MCF 10A (cell line): ENCODE data around the gene BEST1. TPM values are rescaled to one million over a fixed set of nuclear protein-coding genes. Genes with fewer than 3 reads are reported as not detected.

Source experiments
- BruUV-seq: library from RNA; stranded (reverse); fragments of 400-500 nt; replicated peaks from 2 replicates; lab custom pipeline; 2021; lab: Mats Ljungman, UMichigan
- CTCF ChIA-PET: fragments of 300-600 bp; sonication (Branson Sonifier 250); formaldehyde crosslinking; extraction: SDS; loops from one replicate; lab custom pipeline; 2021; ENCODE audit warnings: antibody characterized with exemption, inconsistent platforms; lab: Yijun Ruan, JAX
- POLR2A ChIA-PET: fragments of 300-600, 350-650 bp; sonication (Branson Sonifier 250); formaldehyde crosslinking; extraction: SDS; loops from one replicate; lab custom pipeline; 2020; ENCODE audit warnings: antibody characterized with exemption, inconsistent platforms; lab: Yijun Ruan, JAX
- DNase-seq: peaks from one replicate; pipeline ENCODE4 v3.0.0-alpha.2; 2018; ENCODE audit not compliant: unreplicated experiment
- H3K27ac Mint-ChIP-seq: one replicate; pipeline ENCODE4 v1.8.0; 2022; ENCODE audit warnings: mild to moderate bottlenecking, low read depth, mixed read lengths; ENCODE audit not compliant: unreplicated experiment
- H3K27me3 Mint-ChIP-seq: one replicate; pipeline ENCODE4 v1.8.0; 2022; ENCODE audit warnings: mixed read lengths; ENCODE audit not compliant: insufficient read depth, unreplicated experiment
- H3K36me3 Mint-ChIP-seq: one replicate; pipeline ENCODE4 v1.8.0; 2022; ENCODE audit warnings: mild to moderate bottlenecking, moderate library complexity, mixed read lengths; ENCODE audit not compliant: insufficient read depth, unreplicated experiment
- H3K4me1 Mint-ChIP-seq: one replicate; pipeline ENCODE4 v1.8.0; 2022; ENCODE audit warnings: mixed read lengths; ENCODE audit not compliant: insufficient read depth, unreplicated experiment
- H3K4me3 Mint-ChIP-seq: one replicate; pipeline ENCODE4 v1.8.0; 2022; ENCODE audit warnings: mild to moderate bottlenecking, moderate library complexity, mixed read lengths; ENCODE audit not compliant: unreplicated experiment
- H3K9me3 Mint-ChIP-seq: one replicate; pipeline ENCODE4 v1.8.0; 2022; ENCODE audit warnings: mixed read lengths; ENCODE audit not compliant: unreplicated experiment
- CTCF ChIP-seq: fragments of 200-600 bp; IDR thresholded peaks from one replicate; pipeline ENCODE4 v1.8.0; 2022; ENCODE audit warnings: antibody characterized with exemption, mild to moderate bottlenecking; ENCODE audit not compliant: unreplicated experiment
- intact Hi-C: fragments of 100-400 bp; cut with micrococcal nuclease; formaldehyde crosslinking; loops from 2 replicates; pipeline ENCODE4 v1.14.1; 2022
- total RNA-seq: library from RNA; stranded (reverse); gene quantifications from 2 replicates; pipeline ENCODE4 v1.2.3, GENCODE V29; 2022

The BEST1 gene
- total RNA-seq, 1 experiment from 2014 or later = 2.5 TPM

- TSS peak; percentile 18 for BruUV-seq
- Mint-ChIP-seq H3K4me3 (peak overlapping the region; percentile 57), H3K9me3 (no peaks in the 10 kb centered on the region), H3K27ac (peak overlapping the region; percentile 97), H3K27me3 (no peaks in the 10 kb centered on the region), H3K4me1 (peaks cover 64% of the 10 kb centered on the region), H3K36me3 (peaks cover 7% of the 10 kb centered on the region)
- intact Hi-C loops = loop anchor here (1.0 kb wide), 1 partner anchor 52 kb away; no protein-coding TSS in a partner anchor
- CTCF ChIA-PET = interaction anchor here (0.6 to 1.4 kb wide), 11 partner anchors 25 to 81 kb away, joined by 3 to 5 read pairs (median 3); no protein-coding TSS in a partner anchor
- POLR2A ChIA-PET = interaction anchor here (0.5 to 27.4 kb wide), 15 partner anchors 11 to 618 kb away, joined by 3 to 1703 read pairs (median 5); partner anchors contain the start of genes AHNAK, BEST1, FADS3 and INCENP
- no peak for TF ChIP-seq CTCF
- DNase-seq = peak; percentile 96
Observed at GRCh38 chr11:61972672-61973475, 22.7 kb downstream of the BEST1 start.

- CTCF ChIA-PET = interaction anchor here (1.1 to 1.4 kb wide), 3 partner anchors 56 to 81 kb away, joined by 3 to 5 read pairs (median 3); no protein-coding TSS in a partner anchor
- H3K4me1 Mint-ChIP-seq = peaks cover 64% of the 10 kb centered on the region
- BruUV-seq = no TSS peak
Observed at GRCh38 chr11:61973476-61974162, 23.5 kb downstream of the BEST1 start.

GRCh38 chr11:61974766-61975631 lies 24.8 kb downstream of the BEST1 start:
- peaks cover 7% of the 10 kb centered on the region for H3K36me3 Mint-ChIP-seq
- peak overlapping the region; percentile 24 for H3K4me3 Mint-ChIP-seq
- ChIA-PET POLR2A (interaction anchor here (0.7 to 27.4 kb wide), 7 partner anchors 8 to 154 kb away, joined by 3 to 1703 read pairs (median 104); partner anchors contain the start of gene FTH1), CTCF (interaction anchor here (0.6 to 0.9 kb wide), 5 partner anchors 27 to 67 kb away, joined by 3 to 4 read pairs (median 3); no protein-coding TSS in a partner anchor)
- peaks cover 57% of the 10 kb centered on the region for H3K4me1 Mint-ChIP-seq
- H3K9me3 Mint-ChIP-seq = no peaks in the 10 kb centered on the region
- peak overlapping the region; percentile 96 for H3K27ac Mint-ChIP-seq
- no peaks in the 10 kb centered on the region for H3K27me3 Mint-ChIP-seq
- no TSS peak for BruUV-seq
- intact Hi-C loops = no loop called here
- DNase-seq = peak; percentile 89
- no peak for TF ChIP-seq CTCF

More at GRCh38 chr11:61973476-61974162, 23.5 kb downstream of the BEST1 start:
- POLR2A ChIA-PET = interaction anchor here (1.0 to 27.4 kb wide), 10 partner anchors 12 to 618 kb away, joined by 3 to 1703 read pairs (median 18); partner anchors contain the start of genes FADS3, INCENP and TUT1
- intact Hi-C loops = no loop called here
- DNase-seq = peak; percentile 86
- Mint-ChIP-seq H3K9me3 (no peaks in the 10 kb centered on the region), H3K4me3 (peak overlapping the region; percentile 45), H3K27ac (peak overlapping the region; percentile 97), H3K27me3 (no peaks in the 10 kb centered on the region), H3K36me3 (peaks cover 7% of the 10 kb centered on the region)
- no peak for TF ChIP-seq CTCF
